ENCODE results near the gene GABRG3. TPM values are rescaled to one million over a fixed set of nuclear protein-coding genes. Genes with fewer than 3 reads are reported as not detected.

The GABRG3 gene
- total and polyA plus RNA-seq, 12 donors, result not detected

DNA sequence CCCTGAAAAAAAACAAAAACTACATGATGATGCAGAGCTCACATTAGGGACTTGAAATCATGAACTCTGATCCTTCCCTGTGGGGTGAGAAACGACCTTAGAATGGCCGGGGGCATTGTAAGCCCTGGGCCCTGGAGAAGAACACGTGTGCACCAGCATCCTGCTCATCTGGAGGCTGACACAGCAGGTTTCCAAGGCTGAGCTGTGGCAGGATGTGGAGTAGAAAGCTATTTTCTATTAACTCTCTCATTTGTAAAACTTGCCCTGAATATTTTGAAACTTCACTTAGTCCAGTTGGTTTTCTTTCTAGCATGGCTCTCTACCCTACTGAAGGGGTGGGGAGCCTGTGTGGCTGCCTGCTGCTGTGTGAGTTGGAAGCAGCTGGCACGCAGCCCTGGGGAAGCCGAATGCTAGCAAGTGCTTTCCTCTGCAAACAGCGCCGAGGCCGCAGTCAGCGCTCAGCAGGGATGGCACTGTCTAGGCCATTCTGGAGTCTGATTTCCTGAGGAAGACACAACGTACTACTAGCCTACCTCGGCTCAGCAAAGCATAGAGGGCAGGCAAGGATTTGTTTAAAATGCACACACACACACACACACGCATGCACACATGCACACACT is 58.0 kb downstream of the GABRG3 start:
- H3K27ac ChIP-seq, result no peak overlapping the region
- TF ChIP-seq, protein P1, sequence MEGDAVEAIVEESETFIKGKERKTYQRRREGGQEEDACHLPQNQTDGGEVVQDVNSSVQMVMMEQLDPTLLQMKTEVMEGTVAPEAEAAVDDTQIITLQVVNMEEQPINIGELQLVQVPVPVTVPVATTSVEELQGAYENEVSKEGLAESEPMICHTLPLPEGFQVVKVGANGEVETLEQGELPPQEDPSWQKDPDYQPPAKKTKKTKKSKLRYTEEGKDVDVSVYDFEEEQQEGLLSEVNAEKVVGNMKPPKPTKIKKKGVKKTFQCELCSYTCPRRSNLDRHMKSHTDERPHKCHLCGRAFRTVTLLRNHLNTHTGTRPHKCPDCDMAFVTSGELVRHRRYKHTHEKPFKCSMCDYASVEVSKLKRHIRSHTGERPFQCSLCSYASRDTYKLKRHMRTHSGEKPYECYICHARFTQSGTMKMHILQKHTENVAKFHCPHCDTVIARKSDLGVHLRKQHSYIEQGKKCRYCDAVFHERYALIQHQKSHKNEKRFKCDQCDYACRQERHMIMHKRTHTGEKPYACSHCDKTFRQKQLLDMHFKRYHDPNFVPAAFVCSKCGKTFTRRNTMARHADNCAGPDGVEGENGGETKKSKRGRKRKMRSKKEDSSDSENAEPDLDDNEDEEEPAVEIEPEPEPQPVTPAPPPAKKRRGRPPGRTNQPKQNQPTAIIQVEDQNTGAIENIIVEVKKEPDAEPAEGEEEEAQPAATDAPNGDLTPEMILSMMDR (IDR thresholded peaks at IDR 0.05), result no peak
- peaks cover 0 to 19% (median 5%) of the 10 kb centered on the region in 7 donors for H3K27me3 ChIP-seq
- WGBS, 2 donors, result 55 to 62% methylated on average over 12 of the region's 12 CpGs
- H3K4me3 ChIP-seq, result no peak overlapping the region
- intact Hi-C loops (cut with DNase I), result loop anchor here in 1 of 10 donors (10.0 kb wide), 1 partner anchor 144 kb away; no protein-coding TSS in a partner anchor
- DNase-seq (no peak), ATAC-seq (no peak)
- peaks cover 0 to 13% (median 0%) of the 10 kb centered on the region in 11 donors for H3K9me3 ChIP-seq
- H3K36me3 ChIP-seq, result no peaks in the 10 kb centered on the region
- no peaks in the 10 kb centered on the region for H3K4me1 ChIP-seq

DNA sequence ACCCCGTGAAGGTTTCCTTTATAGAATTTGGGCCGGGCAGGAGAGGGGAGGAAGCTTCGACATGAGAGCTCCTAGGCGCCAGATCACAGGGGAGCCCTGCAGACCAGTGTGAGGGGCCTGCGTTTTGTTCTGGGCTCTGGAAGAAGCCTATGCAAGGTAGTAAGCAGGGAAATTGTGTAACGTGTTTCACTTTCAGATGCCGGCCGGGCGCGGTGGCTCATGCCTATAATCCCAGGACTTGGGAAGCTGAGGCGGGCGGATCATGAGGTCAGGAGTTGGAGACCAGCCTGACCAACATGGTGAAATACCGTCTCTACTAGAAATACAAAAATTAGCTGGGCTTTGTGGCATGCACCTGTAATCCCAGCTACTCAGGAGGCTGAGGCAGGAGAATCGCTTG is 65.2 kb downstream of the GABRG3 start:
- DNase-seq (no peak), ATAC-seq (no peak)
- no peaks in the 10 kb centered on the region for H3K27me3 ChIP-seq
- intact Hi-C loops (cut with DNase I), result loop anchor here in 1 of 10 donors (2.0 kb wide), 1 partner anchor 21 kb away; no protein-coding TSS in a partner anchor
- no peaks in the 10 kb centered on the region for H3K4me1 ChIP-seq
- H3K4me3 ChIP-seq, result no peak overlapping the region
- H3K36me3 ChIP-seq, result no peaks in the 10 kb centered on the region
- TF ChIP-seq, protein P1 (IDR thresholded peaks at IDR 0.05), result no peak
- peaks cover 0 to 13% (median 0%) of the 10 kb centered on the region in 11 donors for H3K9me3 ChIP-seq
- H3K27ac ChIP-seq, result no peak overlapping the region
- WGBS, 2 donors, result 89 to 90% methylated on average over 14 of the region's 14 CpGs

DNA sequence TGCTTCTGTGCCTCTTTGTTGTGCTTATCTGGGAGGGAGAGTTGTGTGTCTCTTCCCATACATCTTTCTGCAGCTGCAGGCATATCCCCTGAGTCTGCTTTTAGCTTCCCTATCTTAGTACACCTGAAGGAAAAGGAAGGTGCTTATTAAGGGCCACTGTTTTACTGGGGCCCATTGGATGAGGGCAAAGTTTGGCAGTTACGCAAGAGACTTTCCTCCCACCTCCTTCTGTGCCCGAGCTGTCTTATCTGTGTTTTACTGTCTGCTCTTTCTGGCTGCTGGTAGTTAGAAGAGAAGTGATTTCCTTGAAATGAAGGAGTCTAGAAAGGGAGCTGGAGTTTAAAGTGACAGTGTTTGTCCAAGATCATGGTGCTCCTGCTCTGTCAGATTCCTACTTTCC is 66.5 kb downstream of the GABRG3 start:
- no peaks in the 10 kb centered on the region for H3K27me3 ChIP-seq

DNA sequence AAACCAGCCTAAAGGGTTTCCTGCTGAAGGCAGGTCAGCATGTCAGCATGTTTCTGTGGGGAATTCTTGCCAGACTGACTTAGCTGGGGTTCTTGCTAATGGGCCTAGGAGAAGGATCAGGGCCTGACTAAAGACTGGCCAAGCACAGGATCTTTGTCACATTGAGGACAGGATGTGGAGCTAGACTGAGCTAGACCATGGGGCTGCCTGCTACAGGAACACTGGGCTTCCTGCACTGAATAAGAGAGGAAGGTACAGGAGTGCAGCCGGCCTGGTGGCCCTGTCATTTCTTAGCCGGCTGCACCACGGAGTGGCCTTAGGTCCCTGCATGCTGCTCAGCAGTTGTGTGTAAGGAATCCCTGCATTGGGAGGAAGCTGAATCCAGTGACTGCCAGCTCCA is 68.2 kb downstream of the GABRG3 start:
- no peak for DNase-seq
- no peak for ATAC-seq
- no peaks in the 10 kb centered on the region for H3K9me3 ChIP-seq

More for the DNA sequence above, 66.5 kb downstream of the GABRG3 start:
- Histone ChIP-seq H3K4me3 (no peak overlapping the region), H3K27ac (no peak overlapping the region), H3K4me1 (no peaks in the 10 kb centered on the region), H3K9me3 (peaks cover 0 to 2% (median 0%) of the 10 kb centered on the region in 11 donors), H3K36me3 (no peaks in the 10 kb centered on the region)
- 51 to 65% methylated on average over 2 of the region's 2 CpGs for WGBS, 2 donors
- TF ChIP-seq, protein P1 (IDR thresholded peaks at IDR 0.05), result no peak
- intact Hi-C loops (cut with DNase I), result loop anchor here in 1 of 10 donors (2.0 kb wide), 1 partner anchor 19 kb away; no protein-coding TSS in a partner anchor
- DNase-seq, result no peak
- no peak for ATAC-seq

More for the DNA sequence above, 68.2 kb downstream of the GABRG3 start:
- TF ChIP-seq, protein P1 (IDR thresholded peaks at IDR 0.05), result no peak
- H3K4me1 ChIP-seq, result no peaks in the 10 kb centered on the region
- intact Hi-C loops (cut with DNase I), result no loop called here
- 62 to 77% methylated on average over 3 of the region's 3 CpGs for WGBS, 2 donors
- H3K36me3 ChIP-seq, result no peaks in the 10 kb centered on the region
- no peak overlapping the region for H3K4me3 ChIP-seq
- no peak overlapping the region for H3K27ac ChIP-seq
- no peaks in the 10 kb centered on the region for H3K27me3 ChIP-seq
